Measurements from ENCODE around the gene SLC25A20.

DNA sequence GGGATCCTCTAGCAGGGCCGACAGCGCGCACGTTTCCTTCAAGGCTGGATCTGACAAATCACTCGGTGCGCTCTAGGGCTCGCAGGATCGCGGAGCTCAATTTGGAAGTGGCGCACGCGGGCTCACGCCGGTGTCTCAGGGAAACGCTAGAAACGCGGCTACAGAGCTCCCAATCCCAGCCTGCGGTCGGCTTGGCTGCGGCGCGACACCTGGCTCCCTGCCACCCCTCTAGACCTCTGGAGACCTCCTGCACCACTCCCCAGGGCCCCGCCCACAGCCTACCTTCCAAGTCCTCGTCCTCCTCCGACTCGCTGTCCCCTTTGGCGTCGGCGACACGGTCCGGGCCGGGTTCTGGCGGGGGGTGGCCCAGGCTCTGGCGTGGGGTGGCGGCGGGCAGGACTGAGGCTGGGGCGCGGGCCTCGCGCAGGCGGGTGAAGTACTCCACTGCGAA, 51.6 kb downstream of the SLC25A20 start:
- TF ChIP-seq, protein P1, sequence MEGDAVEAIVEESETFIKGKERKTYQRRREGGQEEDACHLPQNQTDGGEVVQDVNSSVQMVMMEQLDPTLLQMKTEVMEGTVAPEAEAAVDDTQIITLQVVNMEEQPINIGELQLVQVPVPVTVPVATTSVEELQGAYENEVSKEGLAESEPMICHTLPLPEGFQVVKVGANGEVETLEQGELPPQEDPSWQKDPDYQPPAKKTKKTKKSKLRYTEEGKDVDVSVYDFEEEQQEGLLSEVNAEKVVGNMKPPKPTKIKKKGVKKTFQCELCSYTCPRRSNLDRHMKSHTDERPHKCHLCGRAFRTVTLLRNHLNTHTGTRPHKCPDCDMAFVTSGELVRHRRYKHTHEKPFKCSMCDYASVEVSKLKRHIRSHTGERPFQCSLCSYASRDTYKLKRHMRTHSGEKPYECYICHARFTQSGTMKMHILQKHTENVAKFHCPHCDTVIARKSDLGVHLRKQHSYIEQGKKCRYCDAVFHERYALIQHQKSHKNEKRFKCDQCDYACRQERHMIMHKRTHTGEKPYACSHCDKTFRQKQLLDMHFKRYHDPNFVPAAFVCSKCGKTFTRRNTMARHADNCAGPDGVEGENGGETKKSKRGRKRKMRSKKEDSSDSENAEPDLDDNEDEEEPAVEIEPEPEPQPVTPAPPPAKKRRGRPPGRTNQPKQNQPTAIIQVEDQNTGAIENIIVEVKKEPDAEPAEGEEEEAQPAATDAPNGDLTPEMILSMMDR (conservative IDR thresholded peaks at IDR 0.05; ENCODE audit: low read length) = no peak
- no peak for TF ChIP-seq EZH2phosphoT487 (IDR thresholded peaks at IDR 0.05; ENCODE audit: borderline replicate concordance)
